ENCODE measurements around the gene GPBP1. TPM values are rescaled to one million over a fixed set of nuclear protein-coding genes. Genes with fewer than 3 reads are reported as not detected.
"Not testable (repeated sequence)": the region's sequence is repeated elsewhere in the genome, so short reads cannot be mapped to it uniquely, and the experiment has no call there.

The GPBP1 gene
- polyA plus RNA-seq, 1 of the 3 experiments (the other 2 are of a cell fraction) = 11.4 TPM

- Histone ChIP-seq H3K27ac (ENCODE audit: low read depth in 2 of 2, low read length in 1 of 2) (no peak overlapping the region), H3K36me3 (replicated peaks in 1 of 2; ENCODE audit: control insufficient read depth in 1 of 2, insufficient read depth in 2 of 2, low read length in 1 of 2) (no peaks in the 10 kb centered on the region), H3K4me1 (ENCODE audit: control insufficient read depth in 1 of 2, insufficient read depth in 2 of 2, low read depth in 1 of 2, low read length in 1 of 2) (no peaks in the 10 kb centered on the region), H4K20me1 (ENCODE audit: insufficient read depth) (no peaks in the 10 kb centered on the region), H3K4me3 (ENCODE audit: low read depth in 2 of 2, low read length in 1 of 2) (no peak overlapping the region), H3K27me3 (ENCODE audit: insufficient read depth) (no peaks in the 10 kb centered on the region), H3K9ac (no peak overlapping the region), H3K9me3 (no peaks in the 10 kb centered on the region), H3K4me2 (no peak overlapping the region), H2AFZ (ENCODE audit: low read depth) (no peak overlapping the region), H3K79me2 (ENCODE audit: insufficient read depth) (no peaks in the 10 kb centered on the region), H3K9me2 (no peaks in the 10 kb centered on the region), H3F3A (replicated peaks; ENCODE audit: insufficient read depth) (no peaks in the 10 kb centered on the region)
- ChIA-PET CTCF (interaction anchor here (0.8 to 1.1 kb wide), 2 partner anchors 25 to 893 kb away, joined by 3 read pairs; no protein-coding TSS in a partner anchor), POLR2A (no interaction called here)
- WGBS (ENCODE audit: low lambda C conversion rate) = 82% methylated on average over 3 of the region's 3 CpGs
- no peak for DNase-seq
- TF ChIP-seq ZBTB33 (IDR thresholded peaks at IDR 0.05; ENCODE audit: borderline replicate concordance, low read depth) = no peak
These were observed 10.3 kb upstream of the GPBP1 start for GRCh38 chr5:57163553-57164006.

GRCh38 chr5:57164124-57164523 is 9.7 kb upstream of the GPBP1 start:
- H3K36me3 ChIP-seq (replicated peaks in 1 of 2; ENCODE audit: control insufficient read depth in 1 of 2, insufficient read depth in 2 of 2, low read length in 1 of 2) = no peaks in the 10 kb centered on the region
- H2AFZ ChIP-seq (ENCODE audit: low read depth) = no peak overlapping the region
- CTCF ChIA-PET = interaction anchor here (0.8 kb wide), 1 partner anchor 26 kb away, joined by 3 read pairs; no protein-coding TSS in a partner anchor
- no peaks in the 10 kb centered on the region for H3K27me3 ChIP-seq (ENCODE audit: insufficient read depth)
- no peak overlapping the region for H3K9ac ChIP-seq
- H3K9me2 ChIP-seq = no peaks in the 10 kb centered on the region
- no peak overlapping the region for H3K4me3 ChIP-seq (ENCODE audit: low read depth in 2 of 2, low read length in 1 of 2)
- H3K4me1 ChIP-seq (ENCODE audit: control insufficient read depth in 1 of 2, insufficient read depth in 2 of 2, low read depth in 1 of 2, low read length in 1 of 2) = no peaks in the 10 kb centered on the region
- H3F3A ChIP-seq (replicated peaks; ENCODE audit: insufficient read depth) = no peaks in the 10 kb centered on the region
- no peak for DNase-seq
- no peak overlapping the region for H3K4me2 ChIP-seq
- WGBS (ENCODE audit: low lambda C conversion rate) = 83% methylated on average over 8 of the region's 8 CpGs
- POLR2A ChIA-PET = no interaction called here
- H3K79me2 ChIP-seq (ENCODE audit: insufficient read depth) = no peaks in the 10 kb centered on the region
- no peaks in the 10 kb centered on the region for H4K20me1 ChIP-seq (ENCODE audit: insufficient read depth)
- TF ChIP-seq NFIC (IDR thresholded peaks at IDR 0.05; ENCODE audit: borderline replicate concordance) (no peak), IRF3 (IDR thresholded peaks at IDR 0.05; ENCODE audit: low read depth, low read length) (no peak), FOXJ3 (CRISPR knock-in tag; IDR thresholded peaks at IDR 0.05) (no peak), EP300 (IDR thresholded peaks at IDR 0.05; ENCODE audit: borderline replicate concordance in 1 of 2, low read depth in 1 of 2, low read length in 1 of 2) (no peak), RAD21 (IDR thresholded peaks at IDR 0.05; ENCODE audit: low read length) (no peak), MAX (IDR thresholded peaks at IDR 0.05; ENCODE audit: low read depth) (no peak), PBX3 (IDR thresholded peaks at IDR 0.05) (no peak), USF1 (IDR thresholded peaks at IDR 0.05; ENCODE audit: borderline replicate concordance, low read depth) (no peak)
- no peak overlapping the region for H3K27ac ChIP-seq (ENCODE audit: low read depth in 2 of 2, low read length in 1 of 2)
- no peaks in the 10 kb centered on the region for H3K9me3 ChIP-seq

GRCh38 chr5:57165171-57165570 is 8.7 kb upstream of the GPBP1 start:
- H3K27me3 ChIP-seq (ENCODE audit: insufficient read depth); H3K79me2 ChIP-seq (ENCODE audit: insufficient read depth); H3K4me2 ChIP-seq; CTCF ChIA-PET; H2AFZ ChIP-seq (ENCODE audit: low read depth); POLR2A ChIA-PET; H3K36me3 ChIP-seq (replicated peaks in 1 of 2; ENCODE audit: control insufficient read depth in 1 of 2, insufficient read depth in 2 of 2, low read length in 1 of 2); H3F3A ChIP-seq (replicated peaks; ENCODE audit: insufficient read depth); H3K4me1 ChIP-seq (ENCODE audit: control insufficient read depth in 1 of 2, insufficient read depth in 2 of 2, low read depth in 1 of 2, low read length in 1 of 2); H3K9ac ChIP-seq; DNase-seq; H3K27ac ChIP-seq (ENCODE audit: low read depth in 2 of 2, low read length in 1 of 2); H3K9me3 ChIP-seq; H4K20me1 ChIP-seq (ENCODE audit: insufficient read depth); H3K4me3 ChIP-seq (ENCODE audit: low read depth in 2 of 2, low read length in 1 of 2); H3K9me2 ChIP-seq: not testable (repeated sequence)
- WGBS (ENCODE audit: low lambda C conversion rate) = 96% methylated on average over 3 of the region's 3 CpGs
